ENCODE results near the gene MSL3B.
A peak's percentile ranks its signal among the peaks of the same experiment; 100 is the strongest.
"Not testable (repeated sequence)": the region's sequence is repeated elsewhere in the genome, so short reads cannot be mapped to it uniquely, and the experiment has no call there.

The MSL3B gene

GRCh38 chr2:233905945-233906344 lies 37.8 kb upstream of the MSL3B start:
- Histone ChIP-seq H3K4me3 (no peak overlapping the region), H3K27ac (no peak overlapping the region), H3K36me3 (no peaks in the 10 kb centered on the region), H3K27me3 (no peaks in the 10 kb centered on the region), H3K4me1 (no peaks in the 10 kb centered on the region), H3K9me3 (no peaks in the 10 kb centered on the region)
- intact Hi-C loops (cut with DNase I), result no loop called here
- TF ChIP-seq, protein P1, sequence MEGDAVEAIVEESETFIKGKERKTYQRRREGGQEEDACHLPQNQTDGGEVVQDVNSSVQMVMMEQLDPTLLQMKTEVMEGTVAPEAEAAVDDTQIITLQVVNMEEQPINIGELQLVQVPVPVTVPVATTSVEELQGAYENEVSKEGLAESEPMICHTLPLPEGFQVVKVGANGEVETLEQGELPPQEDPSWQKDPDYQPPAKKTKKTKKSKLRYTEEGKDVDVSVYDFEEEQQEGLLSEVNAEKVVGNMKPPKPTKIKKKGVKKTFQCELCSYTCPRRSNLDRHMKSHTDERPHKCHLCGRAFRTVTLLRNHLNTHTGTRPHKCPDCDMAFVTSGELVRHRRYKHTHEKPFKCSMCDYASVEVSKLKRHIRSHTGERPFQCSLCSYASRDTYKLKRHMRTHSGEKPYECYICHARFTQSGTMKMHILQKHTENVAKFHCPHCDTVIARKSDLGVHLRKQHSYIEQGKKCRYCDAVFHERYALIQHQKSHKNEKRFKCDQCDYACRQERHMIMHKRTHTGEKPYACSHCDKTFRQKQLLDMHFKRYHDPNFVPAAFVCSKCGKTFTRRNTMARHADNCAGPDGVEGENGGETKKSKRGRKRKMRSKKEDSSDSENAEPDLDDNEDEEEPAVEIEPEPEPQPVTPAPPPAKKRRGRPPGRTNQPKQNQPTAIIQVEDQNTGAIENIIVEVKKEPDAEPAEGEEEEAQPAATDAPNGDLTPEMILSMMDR (IDR thresholded peaks at IDR 0.05), result no peak
- ATAC-seq, result no peak
- DNase-seq, result no peak

DNA sequence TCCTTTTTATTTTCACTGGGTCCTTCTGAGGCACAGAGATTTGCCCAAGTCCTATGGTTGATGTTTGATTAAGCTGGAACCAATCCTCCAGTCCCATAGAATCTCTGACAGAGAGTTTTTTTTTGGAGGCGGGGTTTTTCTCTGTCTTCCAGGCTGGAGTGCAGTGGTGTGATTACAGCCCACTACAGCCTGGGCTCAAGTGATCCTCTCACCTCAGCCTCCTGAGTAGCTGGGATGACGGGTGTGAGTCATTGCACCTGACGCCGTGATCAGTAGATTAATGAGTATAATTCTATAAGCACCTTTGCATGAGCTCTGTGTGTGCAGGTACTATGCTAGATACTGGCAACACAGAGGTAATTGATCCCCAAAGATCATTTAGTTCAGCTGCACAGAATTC lies 33.7 kb upstream of the MSL3B start:
- no peaks in the 10 kb centered on the region for H3K27me3 ChIP-seq
- no peaks in the 10 kb centered on the region for H3K36me3 ChIP-seq
- ATAC-seq (peak; percentile 49), DNase-seq (no peak)
- H3K4me1 ChIP-seq, result no peaks in the 10 kb centered on the region
- no peak overlapping the region for H3K27ac ChIP-seq
- H3K9me3 ChIP-seq, result no peaks in the 10 kb centered on the region
- TF ChIP-seq, protein P1 (IDR thresholded peaks at IDR 0.05), result no peak
- intact Hi-C loops (cut with DNase I), result no loop called here
- no peak overlapping the region for H3K4me3 ChIP-seq

DNA sequence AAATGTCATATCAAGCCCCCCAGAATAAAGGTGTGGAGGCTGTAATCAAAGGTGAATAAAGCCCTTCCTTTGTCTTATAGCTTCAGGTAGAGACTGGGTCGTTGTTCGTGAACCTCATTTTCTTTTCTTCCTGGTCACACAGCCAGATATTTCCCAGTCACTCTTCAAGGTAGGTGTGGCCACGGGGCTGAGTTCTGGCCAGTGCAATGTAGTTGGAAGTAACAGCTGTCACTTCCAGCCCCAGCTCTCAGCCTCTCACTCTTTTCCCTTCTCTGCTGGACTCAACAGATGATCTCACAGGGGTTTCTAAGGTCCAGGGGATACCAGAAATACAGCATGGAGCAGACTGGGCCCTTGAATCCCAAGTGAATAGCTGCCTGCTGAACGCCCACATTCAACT lies 33.2 kb upstream of the MSL3B start:
- intact Hi-C loops (cut with DNase I), result no loop called here
- Histone ChIP-seq H3K27ac (no peak overlapping the region), H3K27me3 (no peaks in the 10 kb centered on the region), H3K4me1 (no peaks in the 10 kb centered on the region), H3K4me3 (no peak overlapping the region), H3K36me3 (no peaks in the 10 kb centered on the region), H3K9me3 (no peaks in the 10 kb centered on the region)
- peak; percentile 71 for ATAC-seq
- TF ChIP-seq, protein P1 (IDR thresholded peaks at IDR 0.05), result no peak
- no peak for DNase-seq

DNA sequence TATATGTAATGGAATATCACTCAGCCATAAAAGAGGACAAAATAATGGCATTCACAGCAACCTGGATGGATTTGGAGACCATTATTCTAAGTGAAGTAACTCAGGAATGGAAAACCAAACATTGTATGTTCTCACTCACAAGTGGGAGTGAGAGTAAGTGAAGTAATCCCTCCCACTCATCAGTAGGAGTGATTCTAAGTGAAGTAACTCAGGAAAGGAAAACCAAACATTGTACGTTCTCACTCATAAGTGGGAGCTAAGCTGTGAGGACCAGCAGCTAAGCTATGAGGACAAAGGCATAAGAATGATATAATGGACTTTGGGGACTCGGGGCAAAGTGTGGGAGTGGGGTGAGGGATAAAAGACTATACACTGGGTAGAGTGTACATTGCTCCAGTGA lies 28.1 kb upstream of the MSL3B start:
- peak; percentile 59 for ATAC-seq
- DNase-seq; H3K4me1 ChIP-seq; H3K36me3 ChIP-seq; H3K9me3 ChIP-seq; H3K4me3 ChIP-seq; intact Hi-C loops (cut with DNase I); H3K27ac ChIP-seq; H3K27me3 ChIP-seq: not testable (repeated sequence)

DNA sequence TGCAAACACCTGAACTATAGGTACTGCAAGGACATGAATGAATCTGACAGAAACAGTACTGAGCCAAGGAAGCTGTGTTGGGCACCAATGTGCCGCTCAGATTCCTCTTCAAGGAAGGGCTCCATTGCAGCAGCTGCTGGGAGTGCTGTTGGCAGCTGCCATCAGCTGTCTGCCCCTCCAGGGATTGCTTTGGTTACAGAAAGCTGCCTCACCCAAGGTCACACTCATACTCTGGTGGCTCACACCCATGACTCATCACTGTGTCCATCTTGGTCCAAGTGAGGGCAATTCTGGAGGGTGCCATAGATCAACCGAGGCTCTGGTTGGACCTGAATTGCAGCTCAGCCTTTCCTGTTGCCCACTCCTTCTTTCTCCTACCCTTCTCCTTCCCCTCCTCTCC lies 24.6 kb upstream of the MSL3B start:
- Histone ChIP-seq H3K4me3 (no peak overlapping the region), H3K36me3 (no peaks in the 10 kb centered on the region), H3K27me3 (no peaks in the 10 kb centered on the region), H3K4me1 (no peaks in the 10 kb centered on the region), H3K27ac (no peak overlapping the region), H3K9me3 (no peaks in the 10 kb centered on the region)
- TF ChIP-seq, protein P1 (IDR thresholded peaks at IDR 0.05), result no peak
- ATAC-seq, result no peak
- intact Hi-C loops (cut with DNase I), result no loop called here
- no peak for DNase-seq

GRCh38 chr2:233882353-233882752 lies 14.2 kb upstream of the MSL3B start:
- Histone ChIP-seq H3K4me1 (no peaks in the 10 kb centered on the region), H3K27me3 (peaks cover 13% of the 10 kb centered on the region), H3K27ac (no peak overlapping the region), H3K4me3 (no peak overlapping the region), H3K9me3 (peaks cover 17% of the 10 kb centered on the region), H3K36me3 (no peaks in the 10 kb centered on the region)
- TF ChIP-seq, protein P1 (IDR thresholded peaks at IDR 0.05), result no peak
- intact Hi-C loops (cut with DNase I), result no loop called here
- DNase-seq (no peak), ATAC-seq (no peak)

GRCh38 chr2:233872125-233872524 lies 3.9 kb upstream of the MSL3B start:
- H3K27me3 ChIP-seq; DNase-seq; H3K4me1 ChIP-seq; intact Hi-C loops (cut with DNase I); H3K9me3 ChIP-seq; H3K4me3 ChIP-seq; H3K36me3 ChIP-seq; ATAC-seq; H3K27ac ChIP-seq: not testable (repeated sequence)

Measured in upper lobe of right lung (tissue), 1 donor.